GM13976 (cell line): Measurements from ENCODE around the gene SAMD1.

Source experiments
- DNase-seq: peaks from one replicate; pipeline ENCODE4 v3.0.0; 2012; ENCODE audit warnings: low spot score
- in situ Hi-C: fragments of 300-500 bp; cut with MboI; formaldehyde crosslinking; loops from one replicate; pipeline ENCODE4 v1.12.0; 2022; ENCODE audit warnings: low sequenced_read_pairs, mixed read lengths, inconsistent platforms; ENCODE audit not compliant: unreplicated experiment
- TF ChIP-seq, protein P1 (sequence below): IDR thresholded peaks from 2 replicates; pipeline ENCODE4 v1.5.1; 2012; ENCODE audit warnings: borderline replicate concordance, mild to moderate bottlenecking; ENCODE audit not compliant: insufficient read depth; ENCODE audit errors: extremely low read depth, missing control alignments, control extremely low read depth

SAMD1 gene

DNA sequence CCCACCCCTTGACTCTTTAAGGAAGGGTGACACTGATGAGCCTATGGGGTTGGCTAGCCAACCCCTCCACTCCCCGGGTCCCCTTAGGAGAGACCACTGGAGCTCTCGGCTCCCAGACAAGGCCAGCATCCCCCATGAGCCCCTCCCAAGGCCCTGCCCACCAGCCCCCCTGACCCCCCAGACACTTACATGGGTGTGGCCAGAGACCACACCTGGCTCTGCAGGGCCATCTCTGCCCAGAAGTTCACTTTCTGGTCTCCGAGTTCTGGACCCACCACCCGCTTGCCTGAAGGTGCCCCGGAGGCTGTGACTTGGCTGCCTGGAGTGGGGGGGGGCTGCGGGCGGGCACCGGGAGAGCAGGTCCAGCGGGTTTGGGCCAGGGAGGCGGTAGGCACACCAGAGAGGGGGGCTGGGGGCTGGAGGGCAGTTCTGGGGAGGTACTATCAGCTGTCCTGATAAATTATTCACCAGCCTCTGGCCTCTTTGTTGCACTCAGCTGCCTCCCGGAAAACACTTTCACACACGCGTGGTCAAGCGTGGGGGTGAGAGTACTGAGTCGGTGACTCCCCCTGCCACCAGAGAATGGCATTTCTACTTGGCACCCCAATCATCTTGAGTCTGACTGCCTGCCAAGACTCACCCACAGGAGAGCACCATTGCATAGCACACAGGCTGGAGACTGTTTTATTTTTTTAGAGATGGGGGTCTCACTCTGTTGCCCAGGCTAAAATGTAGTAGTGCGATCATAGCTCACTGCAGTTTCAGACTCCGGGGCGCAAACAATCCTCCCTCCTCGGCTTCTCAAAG is 28.6 kb downstream of the SAMD1 start, which contains the start of gene PALM3:
Gene PALM3 (minus strand): TSS at position 326 of the 807 bp plus-strand sequence. CDS start 96 bp downstream, at position 230.
- TF ChIP-seq, protein P1, sequence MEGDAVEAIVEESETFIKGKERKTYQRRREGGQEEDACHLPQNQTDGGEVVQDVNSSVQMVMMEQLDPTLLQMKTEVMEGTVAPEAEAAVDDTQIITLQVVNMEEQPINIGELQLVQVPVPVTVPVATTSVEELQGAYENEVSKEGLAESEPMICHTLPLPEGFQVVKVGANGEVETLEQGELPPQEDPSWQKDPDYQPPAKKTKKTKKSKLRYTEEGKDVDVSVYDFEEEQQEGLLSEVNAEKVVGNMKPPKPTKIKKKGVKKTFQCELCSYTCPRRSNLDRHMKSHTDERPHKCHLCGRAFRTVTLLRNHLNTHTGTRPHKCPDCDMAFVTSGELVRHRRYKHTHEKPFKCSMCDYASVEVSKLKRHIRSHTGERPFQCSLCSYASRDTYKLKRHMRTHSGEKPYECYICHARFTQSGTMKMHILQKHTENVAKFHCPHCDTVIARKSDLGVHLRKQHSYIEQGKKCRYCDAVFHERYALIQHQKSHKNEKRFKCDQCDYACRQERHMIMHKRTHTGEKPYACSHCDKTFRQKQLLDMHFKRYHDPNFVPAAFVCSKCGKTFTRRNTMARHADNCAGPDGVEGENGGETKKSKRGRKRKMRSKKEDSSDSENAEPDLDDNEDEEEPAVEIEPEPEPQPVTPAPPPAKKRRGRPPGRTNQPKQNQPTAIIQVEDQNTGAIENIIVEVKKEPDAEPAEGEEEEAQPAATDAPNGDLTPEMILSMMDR: no peak
- DNase-seq: no peak
- in situ Hi-C loops: loop anchor here (25.0 kb wide), 1 partner anchor 450 kb away; no protein-coding TSS in a partner anchor

DNA sequence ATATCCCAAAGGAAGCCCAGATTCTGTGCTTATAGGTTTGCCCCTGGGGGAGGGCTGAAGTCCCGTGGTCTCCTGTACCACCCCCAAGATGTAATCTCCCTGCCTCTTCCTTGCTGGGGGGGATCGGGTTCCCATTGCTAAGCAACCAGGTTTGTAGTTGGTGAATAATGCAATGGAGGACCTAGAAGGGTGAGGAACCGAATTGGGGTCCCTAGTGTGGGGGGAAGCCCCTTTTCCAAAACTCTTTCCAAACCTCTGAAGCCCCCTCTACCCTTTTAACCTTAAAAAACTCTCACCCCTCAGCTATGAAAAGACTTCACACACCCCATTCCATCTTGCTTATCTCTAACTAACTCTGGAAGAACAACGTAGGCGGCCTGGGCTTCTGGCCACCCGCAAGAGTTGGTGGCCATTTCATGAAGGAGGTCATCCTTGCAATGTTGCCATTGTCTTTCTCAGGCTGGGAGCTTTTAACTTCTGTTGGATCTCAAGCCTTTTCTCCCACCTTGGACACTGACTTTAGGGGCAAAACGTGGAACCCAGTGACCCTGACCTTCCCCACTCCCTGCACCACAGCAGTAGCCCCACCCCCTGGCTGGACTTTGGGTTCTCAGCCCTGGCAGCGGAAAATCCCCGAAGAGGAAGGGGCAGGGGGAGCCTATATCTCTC is 29.3 kb downstream of the SAMD1 start:
- TF ChIP-seq, protein P1: no peak
- in situ Hi-C loops: loop anchor here (25.0 kb wide), 1 partner anchor 449 kb away; no protein-coding TSS in a partner anchor
- no peak for DNase-seq

DNA sequence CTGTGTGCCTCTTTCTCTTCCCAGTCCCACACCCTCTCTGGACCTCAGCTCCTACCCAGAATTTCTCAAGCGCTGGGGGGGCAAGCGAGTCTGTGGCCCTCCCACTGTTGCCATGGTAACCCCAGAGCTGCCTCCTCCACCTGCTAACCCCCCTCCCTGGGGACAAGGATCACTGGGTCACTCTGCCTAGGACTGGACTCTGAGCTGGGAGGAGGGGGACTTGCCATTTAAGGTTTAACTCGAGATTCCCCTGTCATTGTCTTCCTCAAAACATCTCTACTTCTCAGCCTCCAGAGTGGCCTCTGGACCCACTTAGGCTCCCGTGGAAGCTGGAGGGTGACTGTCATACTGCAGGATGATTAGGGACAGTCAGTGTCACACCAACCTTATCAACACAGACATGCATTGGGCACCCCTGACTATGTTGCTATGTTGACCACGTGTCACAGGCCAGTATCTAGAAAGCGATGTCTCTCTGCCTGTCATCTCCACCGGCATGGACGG is 30.8 kb downstream of the SAMD1 start:
- in situ Hi-C loops: loop anchor here (25.0 kb wide), 1 partner anchor 447 kb away; no protein-coding TSS in a partner anchor
- peak; percentile 11 for DNase-seq
- TF ChIP-seq, protein P1: no peak

DNA sequence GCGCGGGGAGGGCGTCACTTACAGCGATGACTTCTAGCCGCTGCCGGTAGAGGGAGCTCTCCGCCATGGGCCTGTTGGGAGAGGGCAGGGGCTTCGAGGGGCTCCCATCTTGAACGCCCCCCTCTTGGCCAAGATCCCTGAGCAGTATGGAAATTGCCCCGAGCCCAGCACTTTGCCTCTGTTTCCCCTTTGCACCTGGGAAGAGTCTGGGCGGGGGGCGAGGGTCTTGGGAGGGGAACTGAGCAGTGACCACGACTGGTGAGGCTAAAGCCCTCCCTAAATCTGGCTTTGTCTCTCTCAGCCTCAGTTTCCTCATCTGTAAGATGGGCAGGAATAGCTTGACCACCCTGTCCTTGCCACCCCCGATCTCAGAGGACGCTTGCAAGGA is 31.5 kb downstream of the SAMD1 start:
- in situ Hi-C loops: loop anchor here (25.0 kb wide), 1 partner anchor 447 kb away; no protein-coding TSS in a partner anchor
- TF ChIP-seq, protein P1: peak; percentile 71
- peak; percentile 84 for DNase-seq

DNA sequence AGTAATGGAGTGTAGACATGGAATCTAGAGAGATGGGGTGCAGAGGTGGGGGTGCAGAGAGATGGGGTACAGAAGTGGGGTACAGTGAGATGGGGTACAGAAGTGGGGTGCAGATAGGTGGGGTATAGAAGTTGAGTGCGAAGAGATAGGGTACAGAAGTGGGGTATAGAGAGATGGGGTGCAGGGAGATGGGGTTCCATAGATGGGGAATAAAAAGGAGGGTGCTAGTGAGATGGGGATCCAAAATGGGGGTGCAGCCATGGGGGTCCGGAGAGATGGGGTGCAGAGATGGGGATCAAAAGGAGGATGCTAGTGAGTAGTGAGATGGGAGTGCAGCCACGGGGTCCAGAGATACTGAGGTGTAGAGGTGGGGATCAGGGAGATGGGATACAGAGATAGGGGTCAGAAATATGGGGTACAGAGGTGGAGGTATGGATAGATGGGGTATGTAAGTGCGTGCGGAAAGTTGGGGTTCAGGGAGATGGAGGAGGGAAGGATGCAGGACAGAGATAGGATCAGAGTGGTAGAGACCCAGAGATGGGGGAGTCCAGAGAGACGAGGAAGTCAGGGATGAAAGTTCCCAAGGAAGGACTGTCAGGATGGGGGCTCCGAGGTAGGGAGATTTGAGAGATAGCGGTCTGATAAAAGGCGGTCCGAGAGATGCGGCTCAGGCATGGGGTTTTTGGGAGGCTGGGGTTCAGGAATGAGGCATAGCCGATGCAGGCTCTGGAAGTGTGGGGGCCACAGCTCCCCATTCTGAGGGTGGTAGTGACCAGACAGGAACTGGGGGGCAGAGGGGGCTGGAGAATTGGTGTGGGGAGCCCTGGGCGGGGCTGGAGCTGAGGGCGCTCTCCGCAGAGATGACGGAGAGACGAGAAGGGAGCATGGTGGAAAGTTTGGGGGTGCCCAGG is 32.1 kb downstream of the SAMD1 start:
- in situ Hi-C loops: loop anchor here (25.0 kb wide), 1 partner anchor 446 kb away; no protein-coding TSS in a partner anchor
- TF ChIP-seq, protein P1: no peak
- peak; percentile 30 for DNase-seq

DNA sequence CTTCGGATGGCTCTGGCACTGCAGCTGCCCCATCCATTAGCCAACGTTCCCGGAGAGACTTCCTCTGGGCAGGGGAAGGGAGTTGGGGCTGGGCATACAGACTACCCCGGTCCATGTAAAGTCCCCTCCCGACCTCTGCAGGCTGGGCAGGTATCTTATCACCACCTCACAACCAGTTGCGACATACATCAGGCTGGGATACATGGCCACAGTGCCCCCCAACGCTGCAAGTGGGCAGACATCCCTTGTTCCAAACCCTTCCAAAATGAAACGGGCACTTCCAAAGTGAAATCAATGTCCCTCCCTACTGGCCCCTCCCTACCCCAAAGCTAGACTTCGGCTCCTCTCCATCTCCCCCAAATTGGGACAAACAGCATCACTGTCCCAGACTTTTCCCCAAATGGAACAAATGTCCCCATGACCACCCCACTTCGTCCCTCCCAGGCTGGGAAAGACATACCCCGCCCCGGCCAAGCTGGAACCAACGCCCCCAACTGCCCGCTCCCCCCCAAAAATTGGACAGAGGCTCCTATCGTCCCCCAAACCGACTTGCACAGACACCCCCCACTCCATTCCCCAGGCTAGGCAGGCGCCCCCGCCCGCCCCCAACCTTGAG is 33.7 kb downstream of the SAMD1 start:
- in situ Hi-C loops: loop anchor here (25.0 kb wide), 1 partner anchor 445 kb away; no protein-coding TSS in a partner anchor
- TF ChIP-seq, protein P1: no peak
- peak; percentile 37 for DNase-seq
